ENCODE results near the gene KRT1.

Gene KRT1

GRCh38 chr12:52657250-52657902 is 22.8 kb downstream of the KRT1 start:
- no peak for DNase-seq

GRCh38 chr12:52656616-52657015 is 23.6 kb downstream of the KRT1 start:
- no peak for DNase-seq

- DNase-seq: no peak
Observed at GRCh38 chr12:52655720-52656124, 24.5 kb downstream of the KRT1 start.

- no peak for DNase-seq
Observed at GRCh38 chr12:52655251-52655650, 25.0 kb downstream of the KRT1 start.

- no peak for DNase-seq
Observed at GRCh38 chr12:52651726-52652261, 28.4 kb downstream of the KRT1 start, which contains the start of gene KRT2. TSS of gene KRT2 (minus strand) at chr12:52652211. CDS start at chr12:52652142, 69 bp downstream.

- no peak for DNase-seq
Observed at GRCh38 chr12:52650520-52651081, 29.6 kb downstream of the KRT1 start.

- DNase-seq: no peak
Observed at GRCh38 chr12:52649066-52649465, 31.1 kb downstream of the KRT1 start.

- no peak for DNase-seq
Observed at GRCh38 chr12:52648012-52648550, 32.1 kb downstream of the KRT1 start.

GRCh38 chr12:52647601-52648000 is 32.6 kb downstream of the KRT1 start:
- no peak for DNase-seq

- DNase-seq: no peak
Observed at GRCh38 chr12:52646613-52647012, 33.6 kb downstream of the KRT1 start.

GRCh38 chr12:52645982-52646381 is 34.2 kb downstream of the KRT1 start:
- no peak for DNase-seq

GRCh38 chr12:52645120-52645761 is 35.0 kb downstream of the KRT1 start:
- DNase-seq: peak; percentile 67

GRCh38 chr12:52644078-52644415 is 36.2 kb downstream of the KRT1 start:
- no peak for DNase-seq

GRCh38 chr12:52643233-52644077 is 36.8 kb downstream of the KRT1 start:
- DNase-seq: no peak

GRCh38 chr12:52641468-52641867 is 38.7 kb downstream of the KRT1 start:
- DNase-seq: no peak

- no peak for DNase-seq
Observed at GRCh38 chr12:52637299-52637698, 42.9 kb downstream of the KRT1 start.

- DNase-seq: no peak
Observed at GRCh38 chr12:52636592-52637258, 43.5 kb downstream of the KRT1 start.

- DNase-seq: no peak
Observed at GRCh38 chr12:52636189-52636588, 44.0 kb downstream of the KRT1 start.

GRCh38 chr12:52634266-52635056 is 45.7 kb downstream of the KRT1 start:
- DNase-seq: no peak

GRCh38 chr12:52633383-52633782 is 46.8 kb downstream of the KRT1 start:
- DNase-seq: peak; percentile 61

- no peak for DNase-seq
Observed at GRCh38 chr12:52632656-52633055, 47.6 kb downstream of the KRT1 start.

Data from CD4-positive, alpha-beta T cell treated with Interleukin-17A for 4 hours (primary cell).